OCI-M2 (cell line): ENCODE measurements around the gene SERGEF.

Experiments
- DNase-seq: peaks from one replicate; lab custom pipeline; 2025; ENCODE audit not compliant: unreplicated experiment; lab: John Stamatoyannopoulos, UW

SERGEF gene

DNA sequence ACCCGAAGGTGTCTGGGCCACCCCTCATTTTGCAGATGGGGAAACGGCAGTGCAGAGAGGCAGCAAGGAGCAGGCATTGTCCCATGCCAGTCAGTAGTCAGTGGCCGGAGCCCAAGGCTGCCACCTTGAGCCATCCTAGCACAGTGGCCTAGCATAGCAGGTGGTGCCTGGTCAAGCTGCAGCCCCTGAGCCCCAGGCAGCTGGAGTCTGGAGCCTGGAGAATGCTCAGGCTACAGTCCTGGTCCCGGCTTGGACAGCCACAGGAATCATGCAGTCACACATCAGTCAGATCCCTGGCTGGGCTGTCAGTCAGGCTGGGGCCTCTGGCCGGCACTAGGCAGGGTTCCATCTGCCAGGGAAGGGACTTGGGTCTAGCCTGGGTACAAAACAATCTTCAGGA is 259.7 kb downstream of the SERGEF start:
- no peak for DNase-seq

DNA sequence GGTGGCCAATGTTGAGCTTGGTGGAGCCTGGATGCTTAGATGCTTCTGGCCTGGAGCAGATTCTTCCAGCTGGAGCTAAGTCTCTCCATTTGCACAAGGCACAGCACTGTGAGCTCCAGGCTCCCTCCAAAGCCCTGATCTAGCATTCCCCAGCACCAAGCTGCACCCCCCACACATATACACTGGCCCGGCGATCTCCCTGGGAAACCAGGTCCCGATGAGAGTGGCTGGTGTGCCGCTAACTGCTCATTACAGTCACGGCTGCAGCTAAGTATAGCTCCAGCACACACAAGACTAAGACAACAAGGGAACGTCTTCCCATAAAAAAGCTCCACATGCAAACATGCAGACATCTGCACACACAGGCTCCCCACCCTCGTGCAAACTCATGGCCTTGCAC is 260.7 kb downstream of the SERGEF start:
- DNase-seq: no peak

DNA sequence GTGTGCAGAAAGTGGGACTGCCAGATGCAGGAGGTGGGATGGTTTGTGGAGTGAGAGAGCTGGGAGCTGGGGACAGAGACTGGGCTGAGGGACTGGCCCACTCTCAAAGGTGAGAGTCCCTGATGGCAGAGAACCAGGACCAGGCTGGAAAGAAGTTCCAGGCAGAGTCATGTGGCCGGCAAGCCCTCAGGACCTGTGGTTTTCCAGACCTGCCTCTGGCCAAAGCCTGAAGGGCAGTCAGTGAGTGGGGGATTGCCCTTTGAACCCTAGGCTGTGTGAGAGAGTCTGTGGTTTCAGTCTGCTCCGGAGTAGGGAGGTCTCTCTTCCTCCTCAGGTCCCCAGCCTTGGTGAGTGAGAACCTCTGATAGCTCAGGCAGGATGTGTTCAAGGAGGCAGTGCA is 261.3 kb downstream of the SERGEF start:
- DNase-seq: no peak

DNA sequence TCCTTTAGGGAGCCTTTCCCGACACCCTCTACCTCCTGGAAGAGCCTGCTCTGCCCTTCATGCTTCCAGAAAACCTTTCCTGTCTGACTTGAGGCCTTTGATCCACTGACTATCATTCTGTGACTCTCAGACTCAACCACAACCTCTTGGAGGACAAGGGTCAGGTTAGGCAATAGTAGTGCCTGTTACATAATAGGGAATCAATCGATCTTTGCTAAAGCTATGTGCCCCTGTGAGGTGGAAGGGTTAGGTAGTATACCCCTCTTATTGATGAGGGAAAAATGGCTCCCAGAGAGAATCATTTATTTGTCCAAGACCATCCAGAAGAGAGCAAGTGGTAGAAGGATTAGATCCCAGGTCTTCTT is 262.1 kb downstream of the SERGEF start:
- no peak for DNase-seq

DNA sequence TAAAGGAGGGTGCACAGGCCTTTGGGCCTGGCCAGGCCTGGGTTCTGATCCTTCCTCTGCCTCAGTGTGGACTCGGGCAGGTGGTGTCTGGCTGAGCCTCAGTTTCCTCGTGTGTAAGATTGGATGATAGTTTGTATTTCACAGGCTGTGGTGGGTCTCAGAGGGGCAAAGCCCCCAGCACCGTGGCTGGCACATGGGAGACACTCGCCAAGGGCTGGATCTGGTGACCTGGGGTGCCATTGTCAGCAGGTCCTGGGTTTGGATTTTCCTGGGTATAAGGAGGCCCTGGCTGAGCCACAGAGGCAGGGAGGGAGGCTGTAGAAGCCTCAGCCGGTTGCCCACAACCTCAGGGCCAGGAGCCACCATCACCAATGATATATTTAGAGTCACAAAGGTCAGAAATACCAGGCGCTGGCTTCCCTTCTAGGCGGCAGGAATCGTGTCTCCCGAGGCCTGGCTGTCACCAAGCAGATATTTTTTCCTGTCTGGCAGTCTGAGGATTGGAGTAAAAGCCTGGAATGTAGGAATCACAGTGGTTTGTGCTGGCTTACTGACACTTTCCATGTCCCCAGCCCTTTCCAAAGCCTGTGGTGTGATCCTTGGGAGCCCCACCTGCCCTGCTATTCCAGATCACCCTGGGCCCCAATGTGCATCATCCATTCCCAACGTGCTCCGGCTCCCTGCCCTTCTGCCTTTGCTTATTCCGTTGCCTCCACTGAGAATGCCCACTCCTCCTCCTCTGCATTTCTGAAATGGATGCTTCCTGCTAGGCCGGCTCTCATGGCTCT is 262.6 kb downstream of the SERGEF start:
- no peak for DNase-seq

DNA sequence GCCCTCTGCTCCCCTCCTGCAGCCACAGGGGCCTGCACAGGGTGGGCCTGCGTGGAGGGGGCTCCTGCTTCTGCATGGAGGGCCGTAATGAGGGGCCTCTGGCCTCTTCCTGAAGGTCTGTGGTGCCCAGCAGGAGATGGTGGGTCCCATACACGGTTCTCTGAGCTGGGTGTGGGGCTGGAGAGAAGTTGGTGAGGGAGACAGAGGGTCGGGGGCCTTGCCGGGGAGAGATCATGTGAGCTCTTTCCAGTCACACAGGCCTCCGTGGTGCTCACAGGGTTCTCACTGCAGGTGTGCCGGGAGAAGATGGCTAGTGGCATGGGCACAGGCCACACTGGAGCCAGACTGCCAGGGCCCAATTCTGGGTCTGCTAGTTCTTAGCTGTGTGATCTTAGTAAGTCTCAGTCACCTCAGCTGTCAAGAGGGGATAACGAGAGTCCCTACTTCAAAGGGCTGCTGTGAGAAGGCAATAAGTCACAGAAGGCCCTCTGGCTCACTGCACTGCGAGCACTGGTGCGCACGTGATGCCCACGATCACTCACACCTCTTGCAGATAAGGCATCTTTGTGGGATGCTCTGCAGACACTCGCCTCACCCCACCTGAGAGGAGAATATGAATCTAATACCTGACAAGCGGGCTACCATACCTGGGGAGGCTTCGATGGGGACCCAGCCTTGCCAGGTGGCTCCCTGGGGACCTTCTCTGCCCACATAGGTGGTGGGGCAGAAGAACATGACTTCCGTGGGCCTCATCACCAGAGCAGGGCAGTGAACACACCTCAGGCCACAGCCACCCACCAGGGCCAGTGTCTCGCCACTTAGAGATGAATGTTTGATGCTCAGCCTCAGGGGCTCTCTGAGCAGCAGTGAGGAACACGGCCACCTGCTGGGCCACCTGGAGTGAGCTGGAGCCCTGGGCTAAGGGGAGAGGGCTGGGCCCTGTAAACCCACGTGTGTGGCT is 263.8 kb downstream of the SERGEF start:
- no peak for DNase-seq

DNA sequence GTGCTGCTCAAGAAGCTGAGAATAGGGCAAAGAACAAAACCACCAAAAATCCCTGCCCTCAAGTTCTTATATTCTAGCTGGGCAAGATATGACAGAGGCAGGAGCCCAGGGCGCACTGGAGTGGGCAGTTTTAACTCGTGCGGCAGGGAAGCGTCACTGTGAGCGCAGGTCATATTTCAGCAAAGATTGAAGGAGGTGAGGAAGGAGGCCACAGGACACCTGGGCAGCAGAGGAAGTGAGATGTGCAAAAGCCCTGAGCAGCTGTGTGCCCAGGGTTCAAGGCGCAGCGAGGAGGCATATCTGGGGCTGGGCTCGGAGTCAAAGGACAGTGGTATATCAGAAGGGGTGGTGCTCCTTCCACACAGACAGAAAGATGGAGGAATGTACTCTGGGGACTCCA is 264.8 kb downstream of the SERGEF start:
- no peak for DNase-seq

DNA sequence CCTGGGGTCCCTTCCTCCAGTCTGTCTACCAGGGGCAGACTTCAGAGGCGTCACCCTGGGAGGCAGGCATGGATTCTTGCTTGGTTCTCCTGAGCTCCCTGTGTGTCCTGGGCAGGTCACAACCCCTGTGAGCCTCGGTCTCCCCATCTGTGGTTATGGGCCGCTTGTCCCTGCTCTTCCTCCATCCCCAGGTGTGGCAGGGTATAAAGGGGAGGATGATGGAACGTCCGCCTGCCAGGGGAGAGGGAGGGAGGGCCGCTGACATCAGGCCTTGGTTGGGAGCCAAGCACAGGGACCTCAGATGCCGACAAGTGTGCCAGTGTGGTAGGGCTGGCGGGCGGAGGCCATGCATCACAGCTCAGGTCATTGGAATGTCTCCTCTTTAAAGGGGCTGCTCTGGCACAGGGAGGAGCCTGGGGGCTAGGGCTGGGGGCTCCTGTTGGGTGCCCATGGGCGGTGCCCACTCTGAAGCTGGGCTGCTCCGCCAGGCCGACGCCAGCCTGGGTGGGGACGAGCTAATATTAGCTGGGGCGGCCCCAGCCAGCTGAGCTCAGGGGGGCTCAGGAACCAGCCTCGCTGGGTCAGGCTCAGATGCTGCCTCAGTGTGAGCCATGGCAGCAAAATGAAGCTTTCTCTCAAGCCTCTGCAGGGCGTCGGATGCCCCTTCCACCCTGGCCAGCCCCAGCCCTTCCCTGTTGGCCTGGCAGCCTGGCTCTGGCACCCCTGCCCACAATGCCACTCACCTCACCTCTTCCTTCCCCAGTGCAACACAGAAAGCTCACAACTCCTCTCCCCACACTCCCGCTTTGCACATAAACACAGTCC is 265.5 kb downstream of the SERGEF start:
- no peak for DNase-seq

DNA sequence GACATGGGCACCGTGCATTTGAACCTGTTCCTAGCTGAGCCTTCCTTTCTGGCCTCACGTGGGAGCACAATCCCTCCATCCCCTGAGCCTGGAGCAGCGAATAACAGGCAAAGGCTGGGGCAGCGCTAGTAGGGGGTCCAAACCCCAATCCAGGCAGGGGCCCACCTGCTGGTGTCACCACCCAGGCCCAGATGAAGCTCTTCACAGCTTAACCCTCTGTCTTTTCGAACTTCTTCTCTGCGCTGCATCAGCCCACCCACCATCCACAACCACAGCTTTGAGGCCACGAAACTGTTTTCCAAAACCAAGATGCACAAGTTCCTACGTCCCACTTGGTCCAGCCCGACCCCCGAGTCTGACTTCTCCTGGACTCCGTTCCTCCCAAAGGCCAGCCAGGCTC is 266.8 kb downstream of the SERGEF start:
- no peak for DNase-seq

DNA sequence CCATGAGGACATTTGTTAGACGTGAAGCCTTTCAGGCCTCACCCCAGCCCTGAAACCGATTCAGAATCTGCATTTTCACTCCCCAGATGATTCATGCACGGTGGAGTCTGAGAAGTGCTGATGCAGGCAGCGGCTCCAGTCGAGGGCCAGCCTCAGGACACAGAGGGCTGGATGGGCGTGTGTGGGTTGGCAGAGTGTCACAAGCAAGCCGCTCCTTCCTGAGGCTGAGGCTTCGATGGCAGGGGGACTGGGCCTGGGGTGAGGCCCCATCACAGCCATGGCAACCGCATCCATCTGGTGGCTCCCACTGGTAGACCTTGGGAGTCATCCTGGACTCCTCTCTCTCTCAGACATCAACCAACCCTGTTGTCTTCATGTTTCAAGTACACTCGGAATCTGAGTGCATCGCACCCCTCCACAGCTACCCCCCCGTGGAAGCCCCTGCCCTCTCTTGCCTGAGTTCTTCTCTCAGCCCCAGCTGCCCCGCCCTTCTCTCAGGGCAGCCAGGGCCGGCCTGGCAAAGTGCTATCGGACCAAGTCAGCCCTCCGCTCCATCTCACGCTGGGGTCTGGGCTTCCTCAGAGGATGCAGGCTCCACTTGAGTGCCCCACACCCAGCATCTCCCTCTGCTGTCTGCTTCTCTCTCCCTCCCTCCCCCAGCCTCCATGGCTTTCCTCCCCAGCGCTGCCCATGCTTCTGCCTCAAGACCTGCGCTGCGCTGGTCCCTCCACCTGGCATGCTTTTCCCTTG is 267.6 kb downstream of the SERGEF start:
- DNase-seq: no peak

DNA sequence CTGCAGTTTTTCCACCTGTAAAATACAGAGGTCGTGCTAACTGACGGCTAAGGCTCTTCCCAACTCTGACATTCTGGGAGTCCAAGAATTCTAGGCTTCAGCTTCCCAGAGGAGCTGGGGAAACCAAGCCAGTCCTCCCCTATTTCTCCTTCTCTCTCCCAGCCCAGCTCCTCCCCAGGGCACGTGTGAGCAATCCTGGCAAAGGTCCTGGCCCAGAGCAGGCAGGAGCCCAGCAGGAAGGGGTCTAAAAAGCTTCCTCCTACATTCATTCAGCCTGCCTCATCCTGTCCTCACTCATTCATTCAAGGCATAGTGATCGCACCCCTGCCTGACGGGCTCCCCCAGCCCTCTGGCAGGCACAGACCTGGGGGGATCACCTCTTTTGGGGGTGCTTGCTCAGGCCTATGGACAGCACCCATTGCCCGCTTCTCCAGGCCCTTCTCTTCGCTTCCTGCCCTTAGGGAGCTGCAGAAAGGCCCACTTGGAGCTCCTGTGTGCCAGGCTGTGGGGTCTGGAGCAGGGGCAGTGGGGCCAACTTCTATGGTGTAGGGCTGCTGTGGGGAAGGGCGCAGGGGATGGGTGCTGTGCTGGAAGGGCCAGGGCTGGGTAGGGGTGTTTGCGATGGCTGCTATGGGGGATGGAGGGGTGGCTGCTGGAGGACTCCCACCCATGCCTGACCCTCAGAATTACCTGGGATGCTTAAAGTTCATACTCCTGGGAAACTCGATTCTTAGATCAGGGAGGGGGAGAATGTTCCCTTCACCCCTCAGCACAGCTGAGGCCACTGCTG is 268.5 kb downstream of the SERGEF start:
- no peak for DNase-seq

DNA sequence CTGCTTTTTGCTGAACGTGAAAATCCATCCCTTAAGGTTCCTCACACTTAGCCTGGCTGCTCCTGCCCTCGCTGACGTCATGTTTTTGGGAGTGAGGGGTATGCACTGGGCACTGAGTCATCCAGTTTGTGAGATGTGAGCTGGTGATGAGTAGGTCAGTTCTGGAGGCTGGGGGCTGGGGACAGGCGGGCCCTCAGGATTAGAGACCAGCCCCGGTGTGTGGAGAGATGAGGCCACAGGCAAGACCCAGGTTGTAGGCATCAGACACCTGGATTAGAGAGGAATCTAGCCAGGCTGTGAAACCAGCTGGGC is 269.1 kb downstream of the SERGEF start:
- no peak for DNase-seq

DNA sequence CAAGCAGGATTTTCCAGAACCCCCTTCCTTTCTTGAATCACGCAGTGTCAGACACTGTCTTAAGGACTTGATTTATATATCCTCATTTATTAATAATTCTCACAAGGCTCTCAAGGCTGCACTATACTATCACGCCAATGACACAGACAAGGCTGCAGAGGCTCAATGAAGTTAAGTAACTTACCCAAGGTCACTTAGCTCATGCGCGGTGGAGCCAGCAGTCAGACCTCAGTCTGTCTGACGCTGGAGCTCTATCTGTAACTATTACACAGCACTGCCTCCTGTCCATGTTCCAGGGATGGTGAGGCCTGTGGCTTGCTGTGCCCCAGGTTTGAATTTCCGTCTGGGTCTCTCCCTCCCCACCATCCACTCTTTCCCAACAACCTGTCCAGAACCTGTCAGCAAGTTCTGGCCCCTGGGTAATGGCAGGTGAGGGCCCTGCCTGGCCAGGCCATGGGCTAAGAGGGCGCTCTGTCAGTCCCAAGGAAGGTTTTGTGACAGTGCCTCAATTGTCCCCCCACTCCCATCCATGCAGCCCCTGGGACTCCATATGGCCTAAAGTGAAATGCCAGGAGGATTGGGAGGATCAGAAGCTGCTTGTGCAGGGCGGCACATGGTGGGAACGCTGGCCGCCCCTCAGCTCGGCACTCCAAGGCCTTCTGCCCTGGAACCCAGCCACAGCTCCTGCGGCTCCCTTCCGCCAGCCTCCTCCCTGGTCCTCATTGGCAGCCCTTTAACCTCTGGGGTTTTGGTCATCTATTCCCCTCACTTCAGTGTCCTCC is 269.6 kb downstream of the SERGEF start:
- no peak for DNase-seq

DNA sequence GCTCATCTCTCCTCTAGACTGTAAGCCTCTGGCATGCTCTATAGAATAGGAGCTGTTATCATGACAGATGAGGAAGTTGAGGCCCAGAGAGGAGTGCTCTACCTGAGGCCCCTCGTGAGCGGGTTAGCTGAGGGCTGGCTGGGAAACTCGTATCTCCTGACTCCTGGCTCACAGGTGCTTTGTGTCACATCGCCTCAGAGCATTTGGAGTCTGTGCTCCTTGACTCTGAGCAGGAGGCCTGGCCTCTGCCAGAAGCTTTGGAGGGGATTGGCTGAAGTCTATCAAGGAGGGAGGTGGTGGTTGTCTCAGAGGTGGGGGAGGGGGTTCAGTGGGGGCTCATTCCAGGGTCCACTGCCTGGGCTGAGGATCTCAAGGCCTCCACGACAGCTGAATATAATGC is 270.8 kb downstream of the SERGEF start:
- no peak for DNase-seq

DNA sequence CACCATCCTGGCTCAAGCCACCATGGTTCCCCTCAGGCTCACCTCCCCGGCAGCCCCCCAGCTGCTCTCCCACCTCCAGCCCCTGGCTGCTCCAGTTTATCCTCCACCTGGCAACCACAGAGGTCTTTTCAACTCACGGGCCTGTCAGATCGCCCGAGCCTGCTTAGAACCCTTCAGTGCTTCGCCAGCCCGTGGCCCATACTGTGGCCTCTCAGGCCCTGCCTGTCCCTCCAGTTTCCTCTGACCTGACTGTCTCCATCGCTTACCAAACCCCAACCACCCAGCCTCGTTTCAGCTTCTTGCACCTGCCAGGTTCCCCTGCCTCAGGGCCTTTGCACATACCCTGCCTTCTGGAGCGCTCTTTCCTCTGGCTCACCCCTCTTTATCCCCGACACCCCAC is 271.4 kb downstream of the SERGEF start:
- DNase-seq: no peak

DNA sequence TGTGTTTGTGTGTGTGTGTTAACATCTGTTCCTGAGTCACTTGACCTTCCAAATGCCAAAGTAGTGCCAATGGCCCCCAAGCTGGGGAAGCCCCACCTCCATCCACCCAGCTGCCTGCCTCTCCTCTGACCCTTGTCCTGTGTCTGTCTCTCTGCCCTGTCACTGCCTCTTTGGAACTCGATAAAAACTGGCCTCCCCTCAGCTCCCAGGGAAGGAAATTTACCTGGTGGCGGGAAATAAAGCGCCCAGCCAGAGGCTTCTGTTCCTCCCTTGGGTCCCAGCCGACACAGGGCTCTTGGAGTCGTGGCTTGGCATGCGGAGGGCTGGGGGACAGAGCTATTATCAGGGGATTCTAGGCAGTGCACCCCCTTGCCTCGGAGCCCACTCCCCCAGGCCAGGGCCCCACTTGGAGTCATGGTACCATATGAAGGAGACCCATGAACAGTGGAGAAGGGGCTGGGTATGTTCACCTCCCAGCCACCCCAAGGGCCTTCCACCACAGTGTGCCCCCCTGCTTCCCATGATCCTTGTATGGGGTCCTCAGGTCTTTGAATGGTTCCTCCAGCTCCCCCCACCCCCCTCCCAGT is 272.1 kb downstream of the SERGEF start:
- no peak for DNase-seq

DNA sequence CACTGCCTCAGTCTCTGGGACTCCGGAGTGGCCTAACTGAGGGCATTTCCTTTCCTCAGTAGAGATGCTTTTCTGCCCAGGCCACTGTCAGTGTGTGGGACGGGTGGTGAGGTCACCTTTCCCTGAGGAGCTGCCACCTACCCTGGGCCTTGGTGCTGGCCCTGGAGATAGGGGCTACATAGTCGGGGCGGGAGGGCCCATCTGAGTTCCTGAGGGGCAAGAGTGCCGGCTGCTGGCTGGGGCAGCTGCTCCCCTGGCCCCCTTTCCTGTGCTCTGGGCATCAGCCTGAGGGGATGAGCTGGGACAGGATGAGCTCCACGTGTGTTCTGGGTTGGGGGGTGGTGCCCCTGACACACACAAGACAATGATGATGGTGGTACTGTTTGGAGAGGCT is 272.9 kb downstream of the SERGEF start:
- no peak for DNase-seq

DNA sequence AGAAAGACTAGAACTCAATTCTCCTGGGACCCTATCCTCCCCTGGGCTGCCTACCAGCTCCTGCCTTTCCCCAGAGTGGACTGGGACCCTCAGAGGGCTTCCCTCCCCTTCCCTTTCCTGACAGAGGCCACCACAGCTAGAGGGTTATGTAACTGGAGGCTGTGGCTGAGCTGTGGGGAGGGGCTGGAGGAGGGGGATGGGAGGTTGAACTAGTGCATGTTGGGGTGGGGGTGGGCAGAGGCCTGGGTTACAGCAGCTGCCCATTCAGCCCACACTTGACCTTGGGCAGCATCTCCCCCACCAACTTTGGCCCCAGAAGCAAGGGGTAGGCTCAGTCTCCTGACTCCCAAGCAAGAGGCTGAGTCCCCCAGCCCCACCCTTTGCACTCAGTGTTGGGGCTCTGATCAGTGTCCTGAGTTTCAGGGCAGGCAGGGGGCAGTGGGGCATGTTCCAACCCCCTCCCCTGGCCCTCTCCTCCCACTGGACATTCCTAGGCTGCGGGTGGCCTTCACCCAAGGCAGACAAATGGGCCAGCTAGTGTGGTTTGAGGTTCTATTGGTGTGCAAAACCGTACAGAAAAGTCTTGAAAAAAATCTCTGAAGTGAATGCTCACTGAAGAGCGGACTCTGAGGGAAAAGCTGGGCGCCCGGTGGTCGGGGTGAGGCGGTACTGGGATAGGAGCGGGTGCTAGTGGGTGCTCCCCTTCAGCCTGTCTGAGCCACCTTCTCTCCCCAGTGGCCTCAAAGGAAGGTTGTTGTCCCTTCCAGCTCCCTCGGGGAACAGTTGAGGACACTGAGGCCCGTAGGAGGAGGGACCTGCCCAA is 274.5 kb downstream of the SERGEF start:
- DNase-seq: no peak
